HUES64 (cell line): ENCODE measurements around the gene ARHGAP29.
A peak's percentile ranks its signal among the peaks of the same experiment; 100 is the strongest.

Source experiments
- H3K27ac ChIP-seq: 2 replicates; pipeline ENCODE4 v1.7.0; 2013; ENCODE audit warnings: low read depth, low read length, inconsistent platforms
- H3K27me3 ChIP-seq: 2 replicates; pipeline ENCODE4 v1.6.1; 2013; ENCODE audit warnings: mild to moderate bottlenecking, low read length; ENCODE audit not compliant: insufficient read depth
- H3K36me3 ChIP-seq: 2 replicates; pipeline ENCODE4 v1.6.1; 2013; ENCODE audit warnings: mild to moderate bottlenecking, low read length; ENCODE audit not compliant: insufficient read depth
- H3K4me1 ChIP-seq: 2 replicates; pipeline ENCODE4 v1.6.1; 2013; ENCODE audit warnings: mild to moderate bottlenecking, low read length, moderate library complexity; ENCODE audit not compliant: insufficient read depth
- H3K4me3 ChIP-seq: 2 replicates; pipeline ENCODE4 v1.5.1; 2013; ENCODE audit warnings: mild to moderate bottlenecking, low read length, moderate library complexity
- H3K9ac ChIP-seq: 2 replicates; pipeline ENCODE4 v1.6.1; 2013; ENCODE audit warnings: mild to moderate bottlenecking, low read depth, low read length
- H3K9me3 ChIP-seq: 2 replicates; pipeline ENCODE4 v1.6.1; 2013; ENCODE audit warnings: low read depth, low read length; ENCODE audit not compliant: insufficient read depth
- WGBS: fragments of 150-250, 120-280 bp; methylation state at CpG from one replicate; pipeline ENCODE4 v1.1.7; 2013; ENCODE audit warnings: missing lambda C conversion rate; 5-methylcytosine and 5-hydroxymethylcytosine counted together

Gene ARHGAP29

GRCh38 chr1:94245747-94246438, 8.5 kb upstream of the ARHGAP29 start:
- Histone ChIP-seq H3K9me3 (peaks cover 15% of the 10 kb centered on the region; the same call in 1 of the 2 replicates), H3K27me3 (peaks cover 74% of the 10 kb centered on the region), H3K9ac (no peak overlapping the region), H3K4me1 (no peaks in the 10 kb centered on the region; the same call in 1 of the 2 replicates), H3K36me3 (no peaks in the 10 kb centered on the region), H3K27ac (no peak overlapping the region), H3K4me3 (no peak overlapping the region)
- WGBS = 89% methylated on average over 4 of the region's 5 CpGs

DNA sequence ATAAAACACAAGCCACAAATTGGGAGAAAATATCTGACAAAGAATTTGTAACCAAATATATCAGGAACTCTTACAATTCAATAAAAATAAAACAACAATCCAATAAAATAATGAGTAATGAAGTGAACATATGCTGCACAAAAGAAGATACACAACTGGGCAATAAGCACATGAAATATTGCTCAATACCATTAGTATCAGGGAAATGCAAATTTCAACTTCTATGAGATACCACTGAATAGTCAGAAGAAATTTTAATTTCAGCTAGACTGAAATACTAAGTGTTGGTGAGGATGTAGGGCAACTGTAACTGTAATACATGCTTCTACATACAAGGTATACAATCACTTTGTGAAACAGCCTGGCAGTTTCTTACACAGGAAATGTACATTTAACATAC, 7.4 kb upstream of the ARHGAP29 start:
- H3K27me3 ChIP-seq = peaks cover 69% of the 10 kb centered on the region

DNA sequence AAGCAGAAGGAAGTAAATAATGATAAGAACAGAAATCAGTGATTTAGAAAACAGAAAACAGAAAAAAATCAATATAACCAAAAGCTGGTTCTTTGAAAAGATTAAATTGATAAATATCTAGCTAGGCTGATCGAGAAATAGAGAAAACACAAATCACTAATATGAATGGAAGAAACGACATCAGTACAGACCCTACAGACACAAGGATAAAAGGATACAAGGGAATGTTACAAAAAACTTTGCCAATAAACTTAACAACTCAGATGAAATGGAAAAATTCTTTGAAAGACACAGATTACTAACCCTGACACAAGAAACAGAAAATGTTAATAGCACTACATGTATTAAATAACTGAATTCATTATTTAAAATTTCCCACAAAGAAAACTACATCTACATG, 6.3 kb upstream of the ARHGAP29 start:
- H3K4me1 ChIP-seq = no peaks in the 10 kb centered on the region; the same call in 1 of the 2 replicates
- WGBS = no CpG with 5 or more reads among the region's 2 CpGs
- H3K4me3 ChIP-seq = no peak overlapping the region
- H3K9ac ChIP-seq = no peak overlapping the region
- peaks cover 69% of the 10 kb centered on the region for H3K27me3 ChIP-seq
- H3K9me3 ChIP-seq = peaks cover 15% of the 10 kb centered on the region; the same call in 1 of the 2 replicates
- no peaks in the 10 kb centered on the region for H3K36me3 ChIP-seq
- H3K27ac ChIP-seq = no peak overlapping the region

More for the DNA sequence above, 7.4 kb upstream of the ARHGAP29 start:
- no peaks in the 10 kb centered on the region; the same call in 1 of the 2 replicates for H3K4me1 ChIP-seq
- H3K4me3 ChIP-seq = no peak overlapping the region
- H3K9ac ChIP-seq = no peak overlapping the region
- H3K27ac ChIP-seq = no peak overlapping the region
- H3K9me3 ChIP-seq = peaks cover 15% of the 10 kb centered on the region; the same call in 1 of the 2 replicates
- no peaks in the 10 kb centered on the region for H3K36me3 ChIP-seq

GRCh38 chr1:94240822-94241221, 3.4 kb upstream of the ARHGAP29 start:
- Histone ChIP-seq H3K9ac (no peak overlapping the region), H3K9me3 (peaks cover 15% of the 10 kb centered on the region; the same call in 1 of the 2 replicates), H3K4me3 (no peak overlapping the region), H3K36me3 (no peaks in the 10 kb centered on the region), H3K4me1 (peaks cover 9% of the 10 kb centered on the region; the same call in 1 of the 2 replicates), H3K27me3 (peaks cover 65% of the 10 kb centered on the region), H3K27ac (no peak overlapping the region)

DNA sequence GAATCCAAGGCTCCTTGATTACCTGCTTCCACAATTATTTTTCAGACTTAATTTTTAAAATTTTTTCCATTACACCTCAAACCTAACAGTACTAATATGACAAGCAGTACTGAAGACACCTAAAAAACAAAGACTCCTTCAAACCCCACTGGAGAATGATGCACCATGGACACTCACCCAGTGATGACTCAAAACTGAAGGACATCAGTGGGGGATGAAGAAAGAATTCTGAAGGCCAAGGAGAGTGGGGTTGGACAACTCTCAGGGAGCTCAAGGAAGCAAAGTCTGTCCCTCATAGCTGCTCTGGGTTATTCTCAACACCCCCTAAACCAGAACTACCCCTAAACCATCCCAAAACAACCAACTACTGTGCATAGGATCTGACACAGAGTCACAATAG, 2.4 kb upstream of the ARHGAP29 start:
- Histone ChIP-seq H3K4me1 (peaks cover 13% of the 10 kb centered on the region; the same call in 1 of the 2 replicates), H3K36me3 (no peaks in the 10 kb centered on the region), H3K9ac (no peak overlapping the region), H3K27ac (no peak overlapping the region), H3K9me3 (peaks cover 15% of the 10 kb centered on the region; the same call in 1 of the 2 replicates), H3K27me3 (peaks cover 65% of the 10 kb centered on the region), H3K4me3 (no peak overlapping the region)

DNA sequence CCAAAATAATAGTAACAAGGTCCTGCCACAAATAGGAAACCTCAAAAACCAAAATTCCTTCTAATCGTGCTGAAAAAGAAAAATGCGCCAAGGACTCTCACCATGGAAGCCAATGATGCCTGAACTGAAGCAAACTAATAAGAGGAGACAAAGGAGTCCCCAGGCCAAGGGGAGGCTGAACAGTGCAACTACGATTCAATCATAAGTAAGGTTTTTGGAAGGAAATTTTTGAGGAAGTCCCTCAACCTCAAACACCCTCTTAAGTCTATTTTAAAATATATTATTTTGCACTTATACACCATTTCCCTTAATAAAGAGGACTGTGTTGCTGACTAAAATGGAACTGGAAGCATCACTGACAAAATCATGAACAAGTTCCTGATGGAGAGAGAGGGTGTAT, 1.7 kb upstream of the ARHGAP29 start:
- WGBS = 94% methylated on average over 2 of the region's 3 CpGs

DNA sequence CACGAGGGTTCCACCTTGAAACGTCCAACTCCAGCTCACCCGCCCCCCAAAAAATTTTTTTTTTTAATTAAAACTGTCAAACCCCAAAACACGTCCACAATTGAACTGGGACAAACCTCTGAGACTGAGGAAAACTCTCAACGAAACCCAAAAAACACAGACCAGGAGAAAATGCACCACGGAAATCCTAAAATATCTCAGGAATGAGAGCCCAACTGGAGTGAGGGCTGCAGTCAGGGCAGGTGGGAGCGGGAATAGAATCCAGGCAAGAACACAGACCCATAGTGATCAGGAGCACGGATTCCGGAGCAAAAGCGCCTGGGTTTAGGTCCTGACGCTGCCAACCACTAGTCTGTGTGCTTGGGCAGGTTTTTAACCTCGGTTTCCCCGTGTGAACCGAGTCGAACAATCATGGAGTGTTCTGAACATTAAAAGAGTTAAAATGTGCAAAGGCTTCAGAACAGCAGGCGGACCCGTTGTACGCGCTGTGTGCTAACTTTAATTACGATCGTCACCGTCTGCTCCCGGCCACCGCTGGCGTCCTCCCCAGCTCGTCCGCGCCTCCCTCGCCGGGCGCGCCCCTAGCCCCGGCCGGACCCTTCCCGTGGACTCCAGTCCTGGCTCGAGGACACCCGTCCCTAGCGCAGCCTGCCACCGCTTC, 624 bp downstream of the ARHGAP29 start:
- no peaks in the 10 kb centered on the region for H3K36me3 ChIP-seq
- H3K27me3 ChIP-seq = peaks cover 57% of the 10 kb centered on the region
- peaks cover 22% of the 10 kb centered on the region; the same call in 1 of the 2 replicates for H3K4me1 ChIP-seq
- WGBS = under 1% methylated on average over 39 of the region's 39 CpGs
- no peaks in the 10 kb centered on the region for H3K9me3 ChIP-seq
- H3K9ac ChIP-seq = peak overlapping the region; percentile 60
- peak overlapping the region; percentile 85 for H3K4me3 ChIP-seq
- H3K27ac ChIP-seq = no peak overlapping the region

More for the DNA sequence above, 1.7 kb upstream of the ARHGAP29 start:
- Histone ChIP-seq H3K4me1 (peaks cover 14% of the 10 kb centered on the region; the same call in 1 of the 2 replicates), H3K27me3 (peaks cover 62% of the 10 kb centered on the region), H3K9ac (no peak overlapping the region), H3K27ac (no peak overlapping the region), H3K4me3 (no peak overlapping the region), H3K36me3 (no peaks in the 10 kb centered on the region), H3K9me3 (peaks cover 12% of the 10 kb centered on the region; the same call in 1 of the 2 replicates)

DNA sequence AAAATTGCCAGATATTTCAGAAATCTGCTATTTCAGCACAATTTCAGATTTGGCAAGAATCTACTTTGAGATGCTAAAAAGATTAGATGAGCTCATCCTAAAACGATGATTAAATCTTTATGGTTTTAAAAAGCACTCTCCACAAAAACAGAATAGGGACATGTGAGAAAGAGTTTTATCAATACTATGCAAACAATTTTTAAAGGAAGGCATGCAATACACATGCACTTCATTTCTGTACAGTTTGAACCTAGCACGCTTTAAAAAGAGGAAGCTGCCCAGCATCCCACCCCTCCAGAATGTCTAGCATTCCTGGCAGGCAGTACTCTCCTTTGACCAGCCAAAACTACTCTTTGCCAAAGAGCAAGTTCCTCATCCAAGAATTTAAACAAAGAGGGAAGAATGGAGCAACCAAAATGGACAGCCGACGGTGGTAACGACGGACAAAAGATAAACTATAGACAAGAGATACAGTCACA, 1.3 kb downstream of the ARHGAP29 start:
- peaks cover 22% of the 10 kb centered on the region; the same call in 1 of the 2 replicates for H3K4me1 ChIP-seq
- H3K9me3 ChIP-seq = no peaks in the 10 kb centered on the region
- H3K27me3 ChIP-seq = peaks cover 57% of the 10 kb centered on the region
- WGBS = 8% methylated on average over 5 of the region's 6 CpGs
- H3K36me3 ChIP-seq = no peaks in the 10 kb centered on the region
- no peak overlapping the region for H3K27ac ChIP-seq
- peak overlapping the region; percentile 85 for H3K4me3 ChIP-seq
- no peak overlapping the region; the same call in 1 of the 2 replicates for H3K9ac ChIP-seq

DNA sequence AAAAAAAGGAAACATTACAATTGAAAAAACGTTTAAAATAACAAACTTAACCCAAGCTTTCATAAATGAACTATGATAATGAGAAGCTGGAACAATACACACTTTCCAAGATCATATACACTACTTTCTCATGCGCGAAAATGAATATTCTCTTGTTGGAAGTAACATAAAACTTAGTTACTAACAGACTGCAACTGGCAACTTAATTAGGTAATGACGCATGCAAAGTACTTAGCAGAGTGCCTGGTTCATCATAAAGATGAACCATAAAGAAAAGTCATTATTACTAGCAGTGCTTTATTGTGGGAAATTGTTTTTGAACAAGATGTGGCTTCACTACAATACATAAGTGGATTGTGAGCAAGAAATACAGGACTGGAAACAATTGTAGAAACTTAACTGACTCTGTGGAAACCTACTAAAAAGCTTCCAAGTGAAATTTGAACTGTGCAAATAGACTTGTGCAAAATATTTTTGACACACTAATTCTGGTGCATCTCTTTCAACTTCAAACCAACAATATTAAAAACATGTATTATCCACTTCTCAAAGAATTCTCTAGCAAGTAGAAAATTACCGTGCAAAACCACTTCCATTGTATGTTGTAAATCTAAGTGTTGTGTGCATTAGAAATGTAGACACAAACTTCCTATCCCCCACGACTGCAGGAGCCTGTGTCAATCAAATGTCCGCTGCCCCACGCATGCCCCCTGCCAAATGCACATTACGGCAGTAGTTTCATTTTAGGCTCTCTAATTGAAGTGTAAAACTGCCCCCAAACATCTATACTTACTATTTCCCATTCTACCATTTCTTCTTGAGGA, 2.0 kb downstream of the ARHGAP29 start:
- Histone ChIP-seq H3K9me3 (no peaks in the 10 kb centered on the region), H3K27me3 (peaks cover 57% of the 10 kb centered on the region), H3K36me3 (no peaks in the 10 kb centered on the region), H3K27ac (no peak overlapping the region), H3K4me1 (peaks cover 22% of the 10 kb centered on the region; the same call in 1 of the 2 replicates), H3K9ac (no peak overlapping the region), H3K4me3 (peak overlapping the region; percentile 85; the same call in 1 of the 2 replicates)
- WGBS = 61% methylated on average over 7 of the region's 9 CpGs

DNA sequence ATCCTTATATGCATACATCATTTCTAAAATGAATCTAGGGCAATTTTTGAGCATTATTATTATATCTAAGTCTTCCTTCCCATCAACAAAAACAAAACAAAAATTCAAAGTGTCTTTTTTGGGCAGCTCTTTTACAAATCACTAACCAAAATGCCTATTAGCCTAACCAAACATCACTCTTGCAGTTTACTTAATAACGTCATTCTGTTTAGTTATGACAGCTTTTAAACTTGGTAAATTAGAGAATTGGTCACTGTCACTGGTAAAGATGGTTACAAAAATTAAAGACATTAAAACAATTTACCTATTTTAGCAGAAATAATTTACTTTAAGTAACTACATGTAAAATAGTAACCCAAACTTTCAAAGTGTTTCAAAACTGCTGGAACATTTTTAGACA, 2.8 kb downstream of the ARHGAP29 start:
- Histone ChIP-seq H3K9ac (no peak overlapping the region), H3K27ac (no peak overlapping the region), H3K4me1 (peaks cover 22% of the 10 kb centered on the region; the same call in 1 of the 2 replicates), H3K4me3 (no peak overlapping the region), H3K27me3 (peaks cover 49% of the 10 kb centered on the region), H3K36me3 (no peaks in the 10 kb centered on the region), H3K9me3 (no peaks in the 10 kb centered on the region)
- 86% methylated on average over 1 of the region's 1 CpG for WGBS
